Activated naive CD8-positive, alpha-beta T cell treated with anti-CD3 and anti-CD28 coated beads, Interleukin-2, amount 10 ng/mL, durations not matched to agents 7 days and 5 days (primary cell): ENCODE data around the gene NPIPB2. TPM values are rescaled to one million over a fixed set of nuclear protein-coding genes. Genes with fewer than 3 reads are reported as not detected.
A peak's percentile ranks its signal among the peaks of the same experiment; 100 is the strongest.

Source experiments
- ATAC-seq: fragments of 150-1000 bp; cut with Tn5 transposase; one replicate; pipeline ENCODE4 v1.10.0; 2021; ENCODE audit warnings: low read depth, moderate library complexity
- POLR2A ChIA-PET: fragments of 350-600 bp; sonication (Branson Sonifier 250); formaldehyde crosslinking; loops from one replicate; lab custom pipeline; 2021; ENCODE audit warnings: antibody characterized with exemption; lab: Charles Lee
- DNase-seq: peaks from one replicate; pipeline ENCODE4 v3.0.0; 2021
- H3K27ac Mint-ChIP-seq: one replicate; pipeline ENCODE4 v1.8.0; 2022; ENCODE audit warnings: mild to moderate bottlenecking, mixed read lengths
- H3K27me3 Mint-ChIP-seq: one replicate; pipeline ENCODE4 v1.8.0; 2022; ENCODE audit warnings: mild to moderate bottlenecking, moderate library complexity, mixed read lengths
- H3K36me3 Mint-ChIP-seq: one replicate; pipeline ENCODE4 v1.8.0; 2021; ENCODE audit warnings: mild to moderate bottlenecking, mixed read lengths
- H3K4me1 Mint-ChIP-seq: one replicate; pipeline ENCODE4 v1.8.0; 2021; ENCODE audit warnings: mixed read lengths
- H3K4me3 Mint-ChIP-seq: one replicate; pipeline ENCODE4 v1.8.0; 2022; ENCODE audit warnings: mild to moderate bottlenecking, moderate library complexity, mixed read lengths
- H3K9me3 Mint-ChIP-seq: one replicate; pipeline ENCODE4 v1.8.0; 2021; ENCODE audit warnings: mixed read lengths
- total RNA-seq, 2 experiments: library from RNA; stranded (reverse); gene quantifications; one replicate each; pipeline ENCODE4 v1.2.3, GENCODE V29; 2021

The NPIPB2 gene
- total RNA-seq, 2 experiments from 2014 or later = 18.1 to 18.3 TPM

DNA sequence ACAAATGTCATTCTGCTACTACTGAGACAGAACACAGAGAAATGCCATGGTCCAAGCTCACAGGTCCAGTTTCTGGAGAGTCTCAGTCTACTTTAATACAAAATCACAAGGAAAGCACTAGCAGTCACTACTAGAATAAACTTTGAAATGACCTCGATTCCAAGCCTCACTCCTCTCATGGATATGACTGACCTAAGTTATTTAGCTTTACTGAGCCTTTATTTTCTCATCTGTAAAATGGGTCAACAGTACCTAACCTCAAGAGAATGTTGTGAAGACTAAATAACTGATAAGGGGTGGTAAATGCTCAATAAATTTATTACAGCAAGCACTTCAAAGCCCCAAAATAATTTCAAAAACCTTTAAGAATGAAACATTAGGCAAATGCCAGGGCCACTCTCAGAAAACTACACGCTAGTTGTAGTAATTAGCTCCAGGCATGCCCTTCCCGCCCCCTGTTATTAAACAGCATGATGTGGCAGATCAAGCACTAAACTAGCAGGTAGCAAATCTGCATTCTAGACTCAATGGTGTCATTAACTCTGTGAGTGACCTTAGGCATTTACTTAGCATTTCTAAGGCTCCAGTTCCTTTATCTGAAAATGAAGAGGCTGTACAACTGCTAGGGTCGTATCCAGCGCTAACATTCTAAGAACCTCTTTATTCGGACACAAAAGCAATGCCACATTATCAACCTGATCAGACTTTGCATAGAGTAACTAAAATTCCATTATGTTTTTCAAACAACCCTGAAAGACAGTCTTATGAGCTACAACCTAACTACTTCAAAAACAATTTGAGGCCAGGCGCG lies 34.5 kb downstream of the NPIPB2 start:
- Mint-ChIP-seq H3K4me3 (no peak overlapping the region), H3K9me3 (no peaks in the 10 kb centered on the region), H3K27me3 (no peaks in the 10 kb centered on the region), H3K36me3 (peaks cover 10% of the 10 kb centered on the region), H3K4me1 (peaks cover 27% of the 10 kb centered on the region), H3K27ac (no peak overlapping the region)
- ATAC-seq (no peak), DNase-seq (no peak)
- POLR2A ChIA-PET = interaction anchor here (0.9 kb wide), 1 partner anchor 12 kb away, joined by 5 read pairs; no protein-coding TSS in a partner anchor

DNA sequence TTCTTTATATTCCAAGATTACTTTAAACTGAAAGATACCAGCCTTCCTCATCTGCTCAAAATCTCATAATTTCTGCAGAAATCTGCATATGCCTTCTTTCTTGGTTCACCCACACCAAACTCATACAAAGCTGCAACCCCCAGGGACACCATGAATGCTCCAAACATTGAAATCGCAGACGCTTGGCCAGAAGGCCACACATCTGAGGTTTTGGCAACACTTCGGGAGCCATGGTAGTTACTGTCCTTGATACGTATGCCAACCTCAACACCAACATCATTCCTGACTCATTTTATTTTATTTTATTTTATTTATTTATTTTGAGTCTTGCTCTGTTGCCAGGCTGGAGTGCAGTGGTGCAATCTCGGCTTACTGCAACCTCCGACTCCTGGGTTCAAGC lies 37.9 kb downstream of the NPIPB2 start:
- POLR2A ChIA-PET = no interaction called here
- ATAC-seq (no peak), DNase-seq (no peak)
- Mint-ChIP-seq H3K4me1 (peaks cover 24% of the 10 kb centered on the region), H3K4me3 (no peak overlapping the region), H3K27me3 (no peaks in the 10 kb centered on the region), H3K36me3 (peaks cover 11% of the 10 kb centered on the region), H3K27ac (no peak overlapping the region), H3K9me3 (no peaks in the 10 kb centered on the region)

DNA sequence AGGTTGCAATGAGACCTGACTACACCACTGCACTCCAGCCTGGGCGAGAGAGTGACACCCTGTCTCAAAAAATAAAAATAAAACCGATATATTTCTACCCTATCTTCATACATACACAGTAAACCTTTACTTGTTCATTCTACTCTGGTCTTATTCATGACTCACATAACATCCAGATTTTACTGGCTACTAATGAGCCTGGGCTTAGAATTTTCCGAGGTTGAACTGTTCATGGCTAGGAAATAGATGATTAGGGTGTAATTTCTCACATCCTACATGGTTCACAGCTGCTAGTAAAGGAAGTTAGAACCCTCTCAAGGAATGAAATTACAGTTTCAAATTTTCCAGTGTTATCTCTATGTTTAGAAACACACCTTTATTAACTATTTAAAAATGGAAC lies 40.8 kb downstream of the NPIPB2 start:
- ATAC-seq (no peak), DNase-seq (no peak)
- Mint-ChIP-seq H3K4me3 (no peak overlapping the region), H3K36me3 (peaks cover 4% of the 10 kb centered on the region), H3K9me3 (no peaks in the 10 kb centered on the region), H3K4me1 (peaks cover 17% of the 10 kb centered on the region), H3K27ac (peak overlapping the region; percentile 29), H3K27me3 (no peaks in the 10 kb centered on the region)
- POLR2A ChIA-PET = no interaction called here

DNA sequence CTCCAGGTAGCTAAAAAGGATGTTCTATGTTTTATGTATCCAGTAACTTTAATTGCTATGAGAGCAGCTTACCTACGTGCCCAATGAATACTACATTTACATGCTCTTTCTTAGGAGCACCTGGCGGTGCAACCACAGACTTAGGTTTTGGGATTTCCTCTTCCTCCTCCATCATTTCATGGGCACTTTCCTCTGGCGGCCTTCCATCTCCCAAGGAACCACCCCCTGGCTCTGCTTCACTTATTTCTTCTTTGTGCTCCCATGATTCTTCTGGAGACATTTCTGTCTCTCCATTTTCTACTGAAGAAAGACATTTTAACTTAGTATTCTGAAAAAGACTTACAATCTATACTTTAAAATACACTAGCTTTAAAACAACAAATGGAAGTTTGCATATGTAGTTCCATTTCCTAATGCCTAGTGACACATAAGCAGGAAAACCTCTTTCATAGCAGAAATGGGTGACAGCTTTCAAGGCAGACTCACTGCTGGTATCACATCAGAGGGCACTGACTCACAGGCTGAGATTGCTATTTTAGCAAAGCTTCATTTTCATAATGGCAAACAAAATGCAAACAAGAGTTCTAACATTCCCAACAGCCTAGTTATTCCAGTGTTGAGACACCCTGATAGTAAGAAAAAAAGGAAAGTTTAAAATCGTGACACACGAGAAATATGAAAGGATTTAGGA lies 45.2 kb downstream of the NPIPB2 start:
- H3K27me3 Mint-ChIP-seq = no peaks in the 10 kb centered on the region
- ATAC-seq (no peak), DNase-seq (no peak)
- H3K4me3 Mint-ChIP-seq = no peak overlapping the region
- POLR2A ChIA-PET = no interaction called here
- H3K27ac Mint-ChIP-seq = no peak overlapping the region
- peaks cover 13% of the 10 kb centered on the region for H3K36me3 Mint-ChIP-seq
- H3K9me3 Mint-ChIP-seq = no peaks in the 10 kb centered on the region
- peaks cover 13% of the 10 kb centered on the region for H3K4me1 Mint-ChIP-seq

DNA sequence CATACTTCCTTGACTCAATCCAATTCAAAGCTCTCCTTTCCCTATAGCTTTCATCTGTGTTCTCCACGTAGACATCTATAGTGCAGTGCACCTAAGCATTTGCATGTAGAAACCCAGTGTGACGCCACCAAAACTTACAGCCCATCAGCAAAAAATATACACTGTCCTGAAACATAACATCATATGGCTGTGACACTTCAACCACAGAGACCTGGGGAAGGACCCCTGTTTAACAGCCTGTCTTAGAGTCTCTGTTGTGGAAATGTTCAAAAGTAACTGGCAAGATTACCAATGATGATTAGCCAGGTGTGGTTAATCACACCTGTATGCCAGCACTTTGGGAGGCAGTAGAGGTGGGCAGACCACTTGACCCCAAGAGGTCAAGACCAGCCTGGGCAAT lies 48.3 kb downstream of the NPIPB2 start:
- peaks cover 1% of the 10 kb centered on the region for H3K4me1 Mint-ChIP-seq
- ATAC-seq (no peak), DNase-seq (no peak)
- H3K9me3 Mint-ChIP-seq = no peaks in the 10 kb centered on the region
- no peak overlapping the region for H3K27ac Mint-ChIP-seq
- POLR2A ChIA-PET = no interaction called here
- peaks cover 14% of the 10 kb centered on the region for H3K36me3 Mint-ChIP-seq
- H3K27me3 Mint-ChIP-seq = no peaks in the 10 kb centered on the region
- no peak overlapping the region for H3K4me3 Mint-ChIP-seq

DNA sequence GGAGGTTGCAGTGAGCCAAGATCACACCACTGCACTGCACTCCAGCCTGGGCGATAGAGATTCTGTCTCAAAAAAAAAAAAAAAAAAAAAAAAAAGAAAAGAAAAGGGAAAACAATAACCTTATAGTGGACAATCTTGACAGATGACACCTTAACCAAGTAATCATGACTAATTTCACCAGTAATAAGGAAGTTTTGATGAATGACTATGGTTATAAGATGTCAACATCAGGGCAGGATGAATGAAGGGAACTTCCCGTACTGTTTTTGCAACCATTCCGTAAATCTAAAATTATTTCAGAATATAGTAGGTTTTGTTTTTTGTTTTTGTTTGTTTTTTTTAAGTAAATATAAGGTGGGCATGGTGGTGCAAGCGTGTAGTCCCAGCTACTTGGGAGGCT lies 49.1 kb downstream of the NPIPB2 start:
- ATAC-seq (no peak), DNase-seq (no peak)
- POLR2A ChIA-PET = interaction anchor here (0.7 kb wide), 1 partner anchor 20 kb away, joined by 3 read pairs; no protein-coding TSS in a partner anchor
- Mint-ChIP-seq H3K27me3 (no peaks in the 10 kb centered on the region), H3K36me3 (peaks cover 14% of the 10 kb centered on the region), H3K4me1 (peaks cover 1% of the 10 kb centered on the region), H3K9me3 (no peaks in the 10 kb centered on the region), H3K27ac (no peak overlapping the region), H3K4me3 (no peak overlapping the region)

DNA sequence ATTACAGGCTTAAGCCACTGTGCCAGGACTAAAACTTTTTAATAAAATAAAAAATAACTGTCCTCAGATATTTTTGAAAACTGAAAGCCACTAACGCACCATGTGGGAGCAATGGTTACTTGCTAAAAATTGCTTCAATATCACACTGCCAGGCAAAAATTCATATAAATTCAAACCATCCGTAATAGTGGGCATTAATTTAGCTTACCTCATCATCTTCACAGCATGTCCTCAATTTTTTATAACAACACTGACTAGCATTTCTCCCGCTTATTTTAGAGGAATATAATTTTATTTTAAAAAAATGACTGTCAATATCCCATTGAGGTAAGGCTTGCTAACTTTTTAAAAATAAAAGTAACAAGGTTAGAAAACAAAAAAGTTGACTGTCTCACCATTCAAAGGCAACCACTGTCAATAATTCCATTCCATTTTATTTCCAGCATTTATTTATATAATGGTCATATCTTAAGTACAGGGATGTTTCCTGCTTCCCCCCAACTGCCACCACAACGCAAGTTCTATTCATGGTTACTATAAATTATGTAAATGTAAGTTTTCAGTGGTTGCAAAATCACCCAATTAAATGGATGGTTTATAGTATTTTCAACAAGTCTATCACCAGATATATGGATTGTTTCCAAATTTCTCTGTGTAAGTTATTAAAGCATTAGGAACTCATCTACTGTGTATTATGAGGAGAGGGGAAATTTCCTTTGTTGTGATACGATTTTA lies 51.4 kb downstream of the NPIPB2 start:
- H3K27ac Mint-ChIP-seq = no peak overlapping the region
- H3K27me3 Mint-ChIP-seq = no peaks in the 10 kb centered on the region
- peaks cover 22% of the 10 kb centered on the region for H3K36me3 Mint-ChIP-seq
- no peak overlapping the region for H3K4me3 Mint-ChIP-seq
- no peaks in the 10 kb centered on the region for H3K4me1 Mint-ChIP-seq
- DNase-seq (no peak), ATAC-seq (no peak)
- POLR2A ChIA-PET = no interaction called here
- no peaks in the 10 kb centered on the region for H3K9me3 Mint-ChIP-seq

DNA sequence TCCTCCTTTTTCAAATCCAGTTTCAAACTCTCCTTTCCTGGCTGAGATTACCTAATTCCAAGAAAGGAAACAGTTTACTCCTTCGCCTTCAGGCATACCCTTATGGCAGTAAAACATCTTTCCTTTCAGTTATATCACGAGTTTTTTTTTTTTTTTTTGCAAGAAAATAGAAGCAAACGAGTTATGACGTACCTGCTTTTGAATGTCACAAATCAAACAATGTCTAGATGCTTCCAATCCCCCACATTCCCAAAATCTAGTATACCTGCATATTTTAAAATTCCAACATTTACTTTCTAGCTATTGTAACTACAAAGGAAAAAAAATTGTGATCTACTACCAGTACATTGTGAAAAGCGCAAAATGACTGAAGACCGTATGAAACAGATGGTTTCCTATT lies 55.0 kb downstream of the NPIPB2 start:
- no peak overlapping the region for H3K27ac Mint-ChIP-seq
- peaks cover 21% of the 10 kb centered on the region for H3K36me3 Mint-ChIP-seq
- DNase-seq (no peak), ATAC-seq (no peak)
- H3K27me3 Mint-ChIP-seq = no peaks in the 10 kb centered on the region
- no peaks in the 10 kb centered on the region for H3K9me3 Mint-ChIP-seq
- no peaks in the 10 kb centered on the region for H3K4me1 Mint-ChIP-seq
- POLR2A ChIA-PET = interaction anchor here (0.7 kb wide), 1 partner anchor 9 kb away, joined by 4 read pairs; no protein-coding TSS in a partner anchor
- H3K4me3 Mint-ChIP-seq = no peak overlapping the region

DNA sequence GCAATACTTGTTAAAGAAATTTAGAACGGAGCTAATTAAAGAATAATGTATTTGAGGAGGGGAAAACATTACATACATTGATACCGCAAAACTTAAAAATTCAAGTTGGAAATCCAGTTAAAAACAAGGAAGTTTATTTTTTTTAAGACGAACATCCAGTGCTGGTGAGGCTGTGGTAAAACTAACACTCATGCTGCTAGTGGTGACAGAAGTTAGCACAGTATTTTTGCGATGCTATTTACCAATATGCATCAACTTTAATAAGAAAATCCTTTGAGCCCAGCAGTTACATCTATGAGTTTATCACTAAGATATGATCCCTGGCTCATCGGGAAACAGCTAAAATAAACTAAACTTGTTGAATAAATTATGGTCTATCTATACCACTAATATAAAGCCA lies 57.8 kb downstream of the NPIPB2 start:
- Mint-ChIP-seq H3K4me3 (no peak overlapping the region), H3K4me1 (peaks cover 3% of the 10 kb centered on the region), H3K27ac (no peak overlapping the region), H3K9me3 (no peaks in the 10 kb centered on the region), H3K36me3 (peaks cover 24% of the 10 kb centered on the region), H3K27me3 (no peaks in the 10 kb centered on the region)
- POLR2A ChIA-PET = no interaction called here
- no peak for ATAC-seq
- DNase-seq = no peak

DNA sequence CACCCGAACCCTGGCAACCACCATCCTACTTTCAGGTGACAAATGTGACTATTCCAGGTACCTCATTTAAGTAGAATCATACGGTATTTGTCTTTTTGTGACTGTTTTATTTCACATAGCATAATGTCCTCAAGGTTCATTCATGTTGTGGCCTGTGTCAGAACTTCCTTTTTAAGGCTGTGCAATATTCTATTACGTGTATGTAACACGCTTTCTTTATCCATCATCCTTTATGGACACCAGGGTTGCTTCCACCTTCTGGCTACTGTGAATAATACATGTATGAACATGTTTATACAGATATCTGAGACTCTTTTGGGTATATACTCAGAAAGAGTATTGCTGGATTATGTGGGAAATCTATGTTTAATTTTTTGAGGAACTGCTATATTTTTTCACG lies 61.8 kb downstream of the NPIPB2 start:
- no peaks in the 10 kb centered on the region for H3K27me3 Mint-ChIP-seq
- DNase-seq (no peak), ATAC-seq (no peak)
- POLR2A ChIA-PET = no interaction called here
- no peak overlapping the region for H3K4me3 Mint-ChIP-seq
- H3K9me3 Mint-ChIP-seq = no peaks in the 10 kb centered on the region
- peaks cover 23% of the 10 kb centered on the region for H3K36me3 Mint-ChIP-seq
- H3K27ac Mint-ChIP-seq = peak overlapping the region; percentile 45
- peaks cover 4% of the 10 kb centered on the region for H3K4me1 Mint-ChIP-seq

DNA sequence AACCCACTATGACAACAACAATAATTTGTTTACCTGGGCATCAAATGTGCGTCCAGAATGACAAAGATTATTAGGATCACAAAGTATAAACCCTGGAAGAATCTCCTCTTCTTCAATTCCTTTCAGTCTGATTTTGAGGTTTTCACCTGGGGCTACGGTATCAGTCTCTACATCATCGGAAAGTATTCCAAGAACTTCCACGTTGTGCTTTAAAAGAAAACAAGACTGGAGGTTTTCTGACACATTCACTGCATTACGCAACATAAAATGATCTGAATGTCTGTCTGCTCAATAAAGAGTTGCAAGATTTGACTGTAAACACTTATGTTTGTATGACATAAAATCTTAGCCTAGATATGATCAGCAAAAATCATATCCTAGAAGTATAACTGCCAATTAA lies 64.5 kb downstream of the NPIPB2 start:
- Mint-ChIP-seq H3K9me3 (no peaks in the 10 kb centered on the region), H3K27ac (no peak overlapping the region), H3K4me3 (no peak overlapping the region), H3K27me3 (no peaks in the 10 kb centered on the region), H3K36me3 (peaks cover 22% of the 10 kb centered on the region), H3K4me1 (peaks cover 5% of the 10 kb centered on the region)
- no peak for ATAC-seq
- POLR2A ChIA-PET = no interaction called here
- DNase-seq = no peak
